K562 treated with DMSO at 1 percent for 48 hours (cell line): Measurements from ENCODE around the gene GTSE1. TPM values are rescaled to one million over a fixed set of nuclear protein-coding genes. Genes with fewer than 3 reads are reported as not detected.

Experiments
- total RNA-seq: library from RNA; unstranded; fragments of 300-600 nt; gene quantifications from 2 replicates; pipeline ENCODE4 v1.2.3, GENCODE V29; 2022; ENCODE audit warnings: low replicate concordance; ENCODE audit errors: extremely low read depth

GTSE1 gene, protein sequence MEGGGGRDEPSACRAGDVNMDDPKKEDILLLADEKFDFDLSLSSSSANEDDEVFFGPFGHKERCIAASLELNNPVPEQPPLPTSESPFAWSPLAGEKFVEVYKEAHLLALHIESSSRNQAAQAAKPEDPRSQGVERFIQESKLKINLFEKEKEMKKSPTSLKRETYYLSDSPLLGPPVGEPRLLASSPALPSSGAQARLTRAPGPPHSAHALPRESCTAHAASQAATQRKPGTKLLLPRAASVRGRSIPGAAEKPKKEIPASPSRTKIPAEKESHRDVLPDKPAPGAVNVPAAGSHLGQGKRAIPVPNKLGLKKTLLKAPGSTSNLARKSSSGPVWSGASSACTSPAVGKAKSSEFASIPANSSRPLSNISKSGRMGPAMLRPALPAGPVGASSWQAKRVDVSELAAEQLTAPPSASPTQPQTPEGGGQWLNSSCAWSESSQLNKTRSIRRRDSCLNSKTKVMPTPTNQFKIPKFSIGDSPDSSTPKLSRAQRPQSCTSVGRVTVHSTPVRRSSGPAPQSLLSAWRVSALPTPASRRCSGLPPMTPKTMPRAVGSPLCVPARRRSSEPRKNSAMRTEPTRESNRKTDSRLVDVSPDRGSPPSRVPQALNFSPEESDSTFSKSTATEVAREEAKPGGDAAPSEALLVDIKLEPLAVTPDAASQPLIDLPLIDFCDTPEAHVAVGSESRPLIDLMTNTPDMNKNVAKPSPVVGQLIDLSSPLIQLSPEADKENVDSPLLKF
- not detected in 2 replicates for total RNA-seq

DNA sequence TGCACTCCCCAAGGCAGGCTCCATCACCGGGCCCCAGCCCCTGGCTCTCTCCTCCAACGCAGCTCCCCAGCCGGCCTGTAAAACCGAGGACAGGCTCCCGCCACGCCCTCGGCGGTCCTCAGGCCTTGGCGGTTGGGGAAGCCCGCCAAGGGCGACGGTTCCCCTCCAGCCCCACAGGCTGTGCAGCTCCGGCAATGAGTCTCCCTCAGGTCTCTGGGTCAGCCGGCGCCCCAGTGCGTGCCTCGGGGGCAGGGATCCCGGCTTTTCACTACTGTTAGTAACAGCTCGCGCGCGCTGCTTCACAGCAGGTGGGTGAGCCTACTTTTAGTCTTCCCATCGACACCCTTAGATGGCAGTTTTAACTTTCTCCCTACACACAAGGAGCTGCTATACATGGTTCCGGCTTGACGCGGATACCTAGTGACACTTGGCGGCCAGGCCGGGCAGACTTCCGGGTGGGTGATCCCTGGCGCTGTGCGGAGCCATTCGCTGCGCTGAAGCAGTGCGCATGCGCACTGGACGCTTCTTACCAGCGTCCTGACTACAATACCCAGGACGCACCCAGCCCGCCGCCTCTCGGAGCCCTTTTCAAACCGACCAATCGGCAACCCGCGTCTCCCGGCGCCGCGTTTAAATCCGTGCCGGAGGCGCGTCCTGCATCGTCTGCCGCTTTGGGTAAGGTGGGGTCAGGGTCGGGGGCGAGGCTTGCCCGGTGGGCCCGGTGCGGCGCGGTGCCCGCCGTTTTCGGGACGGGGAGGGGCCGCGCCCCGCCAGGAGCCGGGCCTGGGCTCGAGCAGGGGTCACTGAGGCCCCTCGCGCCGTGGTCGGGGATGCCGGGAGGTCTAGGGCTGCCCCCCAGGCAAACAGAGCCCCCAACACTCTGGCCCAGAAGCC, at the start of gene GTSE1:
Gene GTSE1, plus strand, starts transcription at position 614 of the 894 bp plus-strand sequence. CDS start 531 bp downstream, outside the sequence.

DNA sequence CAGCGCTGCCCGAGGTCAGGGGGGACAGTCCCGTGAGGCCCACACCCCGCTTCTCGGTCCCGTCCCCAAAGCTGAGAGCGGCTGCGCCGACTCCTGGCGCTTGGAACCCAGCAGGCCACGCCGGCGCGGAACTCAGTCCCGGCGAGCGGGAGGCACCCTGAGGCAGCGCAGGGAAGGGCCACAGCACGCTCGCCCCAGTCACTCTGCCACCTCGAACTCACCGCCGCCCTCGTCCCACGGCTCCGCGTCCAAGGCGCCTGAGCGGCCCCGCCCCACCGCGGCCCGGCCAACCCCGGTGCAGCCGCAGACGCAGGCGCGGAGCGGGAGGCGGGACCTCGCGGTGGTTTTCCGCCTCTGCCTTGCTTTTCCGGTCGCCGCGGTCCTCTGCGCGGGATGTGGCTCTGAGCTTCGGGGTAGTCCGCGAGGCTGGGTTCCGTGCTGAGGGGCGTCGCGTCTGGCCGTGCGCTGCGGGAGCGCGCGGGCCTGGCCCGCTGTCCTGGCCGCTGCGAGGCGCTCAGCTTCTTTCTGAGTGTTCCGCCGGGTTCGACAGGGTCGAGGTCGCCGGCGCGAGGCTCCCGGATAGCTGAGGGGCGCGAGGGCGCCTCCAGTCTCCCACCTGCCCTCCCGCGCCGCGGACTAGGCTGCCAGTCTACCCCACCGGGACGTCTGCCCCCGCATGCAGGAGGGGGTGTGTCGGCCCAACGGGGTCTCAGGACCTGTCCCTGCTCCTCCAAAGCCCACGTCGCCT, 46.5 kb upstream of the GTSE1 start, which contains the start of gene CDPF1:
Gene CDPF1, minus strand, starts transcription at position 259 of the 748 bp plus-strand sequence. CDS start 2,009 bp downstream, outside the sequence.

DNA sequence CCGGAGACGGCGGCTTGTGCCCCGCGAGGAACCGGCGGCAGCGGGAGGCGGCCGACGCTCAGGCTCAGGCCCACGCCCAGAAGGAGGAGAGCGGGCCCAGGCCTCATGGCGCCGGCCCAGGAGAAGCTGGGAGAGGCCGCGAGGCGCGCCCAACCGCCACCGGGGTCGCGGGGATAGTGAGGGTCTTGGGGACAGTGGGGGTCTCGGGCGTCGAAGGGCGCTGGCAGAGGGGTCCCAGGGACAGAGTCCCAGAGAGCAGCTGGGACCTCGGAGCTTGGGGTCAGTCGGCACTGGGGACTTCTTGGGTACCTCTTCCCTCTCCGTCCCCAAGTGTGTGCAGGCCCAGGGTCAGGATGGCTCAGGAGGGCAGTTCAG, 33.5 kb upstream of the GTSE1 start, which contains the start of gene PKDREJ:
Gene PKDREJ, minus strand, starts transcription at position 128 of the 375 bp plus-strand sequence. Its CDS starts 21 bp downstream, at position 107.

DNA sequence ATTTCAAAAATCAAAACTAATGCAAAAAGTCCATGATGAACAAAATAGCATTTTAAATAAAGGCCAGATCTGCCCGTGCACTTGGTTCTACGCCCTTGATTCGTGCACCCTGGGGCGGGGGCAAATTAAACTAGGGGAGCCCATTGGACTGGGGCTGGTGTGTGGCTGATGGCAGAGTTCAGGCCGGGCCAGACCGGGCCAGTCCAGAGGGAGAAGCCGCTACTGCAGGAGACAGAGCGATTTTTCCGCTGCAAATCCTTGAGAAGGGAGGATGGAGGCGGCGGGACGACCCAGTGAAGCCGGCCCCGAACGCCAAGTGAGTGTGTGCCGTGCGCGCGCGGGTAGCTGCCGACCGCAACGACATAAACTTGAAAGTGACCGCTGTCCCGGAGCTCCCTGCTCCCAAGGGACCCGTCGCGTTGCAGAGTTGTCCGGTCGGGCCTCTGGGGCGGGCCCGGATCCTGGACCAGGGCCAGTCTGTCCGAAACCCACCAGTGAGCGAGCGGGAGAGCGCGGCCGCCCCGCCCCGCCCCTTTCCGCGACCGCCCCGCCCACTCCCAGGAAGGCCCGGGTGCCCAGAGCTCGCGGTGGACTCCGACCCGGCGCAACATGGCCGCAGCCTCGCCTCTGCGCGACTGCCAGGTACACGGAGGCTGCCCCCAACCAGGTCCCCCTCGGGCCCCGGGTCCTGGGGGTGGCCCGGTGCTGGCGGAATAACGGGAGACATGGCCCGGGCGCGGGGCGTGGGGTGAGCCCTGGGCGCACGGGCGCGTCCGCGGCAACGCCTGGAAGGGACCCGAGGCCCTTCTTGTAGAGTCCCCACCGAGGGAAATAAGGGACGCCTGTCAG, 29.0 kb upstream of the GTSE1 start, which contains the start of gene TTC38:
Gene TTC38, plus strand, starts transcription at position 578 of the 849 bp plus-strand sequence. Its CDS starts 32 bp downstream, at position 610.

DNA sequence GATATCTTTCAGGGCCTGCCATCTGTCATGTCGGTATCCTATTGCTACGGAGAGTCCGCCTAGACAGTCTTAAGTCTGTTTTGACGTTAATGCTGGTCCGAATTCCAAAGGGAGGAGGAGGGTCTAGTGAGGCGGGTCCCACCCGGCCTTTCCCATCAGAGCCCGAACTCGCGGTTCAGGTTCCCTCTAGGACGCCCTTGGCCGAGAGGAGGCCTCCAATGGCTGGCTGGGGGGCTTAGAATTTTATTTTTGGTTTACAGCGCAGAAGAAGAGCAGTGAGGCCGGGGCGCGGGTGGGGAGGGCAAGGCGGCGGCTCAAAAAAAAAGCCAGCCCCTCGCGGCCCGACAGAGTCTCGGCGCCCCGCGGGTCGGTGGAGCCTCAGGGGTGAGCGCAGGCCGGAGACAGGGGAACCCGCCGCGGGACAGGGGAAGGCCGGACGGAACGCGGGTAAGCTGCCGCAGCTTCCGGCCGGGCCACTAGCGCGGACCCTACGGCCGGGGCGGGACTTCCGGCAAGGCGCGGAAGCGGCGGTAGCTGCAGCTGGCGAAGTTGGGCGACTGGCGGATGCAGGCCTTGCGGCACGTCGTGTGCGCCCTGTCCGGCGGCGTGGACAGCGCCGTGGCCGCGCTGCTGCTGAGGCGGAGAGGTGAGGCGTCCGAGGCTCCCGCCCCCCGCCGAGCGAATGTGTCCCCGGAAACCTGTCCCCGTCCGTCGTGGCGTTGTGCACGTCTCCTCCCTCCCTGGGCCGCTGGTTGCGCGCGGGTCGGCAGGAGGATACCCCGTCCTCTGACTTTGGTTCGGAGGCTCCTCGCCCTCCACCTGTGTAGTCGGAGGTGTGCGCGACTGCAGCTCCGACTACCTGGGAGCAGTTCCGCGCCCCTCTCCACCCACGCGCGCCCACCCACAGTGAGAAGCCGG, 38.8 kb downstream of the GTSE1 start, which contains the start of gene TRMU:
Gene TRMU, plus strand, starts transcription at position 514 of the 918 bp plus-strand sequence. Its CDS starts 51 bp downstream, at position 565.

Other genes with a start within 250 kb of the GTSE1 start
- gene PPARA, start 146.3 kb upstream of the GTSE1 start, total RNA-seq, result not detected in 2 replicates
- not detected in 2 replicates for gene CDPF1, start 46.6 kb upstream of the GTSE1 start, total RNA-seq
- gene PKDREJ, start 33.5 kb upstream of the GTSE1 start, total RNA-seq, result not detected in 2 replicates
- not detected in 2 replicates for gene TTC38, start 28.9 kb upstream of the GTSE1 start, total RNA-seq
- not detected in 2 replicates for gene TRMU, start 38.8 kb downstream of the GTSE1 start, total RNA-seq
- gene CELSR1, start 240.8 kb downstream of the GTSE1 start, total RNA-seq, result not detected in 2 replicates